IMR-90 (cell line): ENCODE data around the gene SLC37A4. TPM values are rescaled to one million over a fixed set of nuclear protein-coding genes. Genes with fewer than 3 reads are reported as not detected.

Experiments
- ATAC-seq: fragments of 200-7000 bp; cut with Tn5 transposase; 2 replicates; pipeline ENCODE4 v1.9.1; 2020; ENCODE audit warnings: low read depth, mild to moderate bottlenecking, moderate library complexity
- Bru-seq: library from RNA; stranded (reverse); fragments of 400-500 nt; gene quantifications from one replicate; lab custom pipeline; 2021; lab: Mats Ljungman, UMichigan
- BruChase-seq, 2 experiments: library from RNA; stranded (reverse); fragments of 400-500 nt; gene quantifications; one replicate each; lab custom pipeline; 2021; lab: Mats Ljungman, UMichigan
- BruUV-seq: library from RNA; stranded (reverse); fragments of 400-500 nt; replicated peaks from 2 replicates; lab custom pipeline; 2021; lab: Mats Ljungman, UMichigan
- CTCF ChIA-PET: fragments of 300-600 bp; formaldehyde crosslinking; extraction: SDS; loops from one replicate; lab custom pipeline; 2021; ENCODE audit warnings: antibody characterized with exemption; lab: Yijun Ruan, JAX
- POLR2A ChIA-PET: fragments of 300-600 bp; sonication (Branson Sonifier 250); formaldehyde crosslinking; loops from one replicate; lab custom pipeline; 2022; ENCODE audit warnings: antibody characterized with exemption; ENCODE audit not compliant: unreplicated experiment; lab: Charles Lee
- DNase-seq: peaks from one replicate; pipeline ENCODE4 v3.0.0; 2013
- H2AFZ ChIP-seq: replicated peaks from 2 replicates; pipeline ENCODE3; 2013; ENCODE audit warnings: low read length, mild to moderate bottlenecking; ENCODE audit not compliant: poor library complexity
- H2AK5ac ChIP-seq: 2 replicates; pipeline ENCODE4 v1.6.1; 2013; ENCODE audit warnings: low read depth, low read length, inconsistent platforms
- H2AK9ac ChIP-seq: replicated peaks from 2 replicates; pipeline ENCODE3; 2013; ENCODE audit warnings: mild to moderate bottlenecking, low read depth, low read length, moderate library complexity; ENCODE audit not compliant: poor library complexity
- H2BK120ac ChIP-seq: 2 replicates; pipeline ENCODE4 v1.6.1; 2013; ENCODE audit warnings: low read depth, low read length, inconsistent platforms
- H2BK15ac ChIP-seq: 3 replicates; pipeline ENCODE4 v1.6.1; 2013; ENCODE audit warnings: low read depth, low read length, inconsistent platforms
- H2BK20ac ChIP-seq: 2 replicates; pipeline ENCODE4 v1.6.1; 2013; ENCODE audit warnings: low read depth, mild to moderate bottlenecking, inconsistent platforms, low read length, moderate library complexity
- H2BK5ac ChIP-seq: 2 replicates; pipeline ENCODE4 v1.6.1; 2013; ENCODE audit warnings: mild to moderate bottlenecking, low read depth, low read length, inconsistent platforms; ENCODE audit not compliant: poor library complexity, severe bottlenecking
- H3K14ac ChIP-seq: replicated peaks from 2 replicates; pipeline ENCODE4 v1.6.1; 2013; ENCODE audit warnings: low read depth, low read length, inconsistent platforms
- H3K18ac ChIP-seq: 2 replicates; pipeline ENCODE4 v1.6.1; 2013; ENCODE audit warnings: low read depth, low read length, control low read depth
- H3K23ac ChIP-seq: 2 replicates; pipeline ENCODE4 v1.6.1; 2013; ENCODE audit warnings: low read depth, low read length, inconsistent platforms
- H3K27ac ChIP-seq: 2 replicates; pipeline ENCODE4 v1.5.1; 2013; ENCODE audit warnings: mild to moderate bottlenecking, control low read depth, low read length; ENCODE audit not compliant: insufficient read depth
- H3K27me3 ChIP-seq: 2 replicates; pipeline ENCODE4 v1.6.1; 2013; ENCODE audit warnings: low read length; ENCODE audit not compliant: control insufficient read depth, insufficient read depth
- H3K36me3 ChIP-seq: 2 replicates; pipeline ENCODE4 v1.6.1; 2013; ENCODE audit warnings: low read length, mixed read lengths; ENCODE audit not compliant: control insufficient read depth, insufficient read depth
- H3K4ac ChIP-seq: 2 replicates; pipeline ENCODE4 v1.6.1; 2013; ENCODE audit warnings: low read depth, low read length, inconsistent platforms
- H3K4me1 ChIP-seq: 2 replicates; pipeline ENCODE4 v1.6.1; 2013; ENCODE audit warnings: low read length, mixed read lengths; ENCODE audit not compliant: control insufficient read depth, insufficient read depth
- H3K4me2 ChIP-seq: 2 replicates; pipeline ENCODE4 v1.6.1; 2013; ENCODE audit warnings: low read depth, mild to moderate bottlenecking, control low read depth, low read length, moderate library complexity
- H3K4me3 ChIP-seq: 2 replicates; pipeline ENCODE4 v1.5.1; 2013; ENCODE audit warnings: low read depth, mild to moderate bottlenecking, control low read depth, low read length, moderate library complexity; ENCODE audit not compliant: insufficient read depth
- H3K56ac ChIP-seq: 2 replicates; pipeline ENCODE4 v1.6.1; 2013; ENCODE audit warnings: low read length, inconsistent platforms; ENCODE audit not compliant: insufficient read depth; ENCODE audit errors: extremely low read depth
- H3K79me1 ChIP-seq, 2 experiments: 2 replicates each; pipeline ENCODE4 v1.6.1; 2013; ENCODE audit warnings: low read length in 2 of 2, inconsistent platforms in 1 of 2, low read depth in 1 of 2
- H3K9ac ChIP-seq: 2 replicates; pipeline ENCODE4 v1.6.1; 2013; ENCODE audit warnings: low read depth, low read length, control low read depth
- H3K9me1 ChIP-seq: 2 replicates; pipeline ENCODE4 v1.6.1; 2013; ENCODE audit warnings: low read length, inconsistent platforms; ENCODE audit not compliant: insufficient read depth
- H3K9me3 ChIP-seq: 2 replicates; pipeline ENCODE4 v1.6.1; 2013; ENCODE audit warnings: low read length; ENCODE audit not compliant: control insufficient read depth, insufficient read depth
- H4K20me1 ChIP-seq: 2 replicates; pipeline ENCODE4 v1.6.1; 2013; ENCODE audit warnings: low read length, inconsistent platforms; ENCODE audit not compliant: insufficient read depth
- H4K5ac ChIP-seq: 2 replicates; pipeline ENCODE4 v1.6.1; 2013; ENCODE audit warnings: mild to moderate bottlenecking, low read depth, low read length, control low read depth
- H4K8ac ChIP-seq, 2 experiments: 2 replicates each; pipeline ENCODE4 v1.6.1; 2013; ENCODE audit warnings: low read depth in 2 of 2, low read length in 2 of 2, control low read depth in 1 of 2, inconsistent platforms in 1 of 2
- H4K91ac ChIP-seq: 2 replicates; pipeline ENCODE4 v1.6.1; 2013; ENCODE audit warnings: low read depth, low read length, inconsistent platforms; ENCODE audit not compliant: insufficient read depth
- BHLHE40 ChIP-seq: fragments of 150-350 bp; IDR thresholded peaks from 2 replicates; pipeline ENCODE4 v1.6.1; 2016; ENCODE audit warnings: mild to moderate bottlenecking, low read depth, low read length
- CEBPB ChIP-seq: IDR thresholded peaks from 2 replicates; pipeline ENCODE4 v1.6.1; 2012; ENCODE audit warnings: low read depth, low read length, improper control_type of control experiment
- CTCF ChIP-seq: conservative IDR thresholded peaks from 2 replicates; pipeline ENCODE4 v1.5.1; 2012; ENCODE audit warnings: mild to moderate bottlenecking, low read depth, low read length, improper control_type of control experiment
- ELK1 ChIP-seq: fragments of 150-350 bp; IDR thresholded peaks from 2 replicates; pipeline ENCODE4 v1.6.1; 2016; ENCODE audit warnings: low read depth, mild to moderate bottlenecking, low read length, moderate library complexity, borderline replicate concordance
- MAZ ChIP-seq: IDR thresholded peaks from 2 replicates; pipeline ENCODE4 v1.6.1; 2012; ENCODE audit warnings: low read depth, mild to moderate bottlenecking, low read length, improper control_type of control experiment, moderate library complexity, borderline replicate concordance
- MXI1 ChIP-seq: IDR thresholded peaks from 2 replicates; pipeline ENCODE4 v1.6.1; 2012; ENCODE audit warnings: low read depth, mild to moderate bottlenecking, low read length, moderate library complexity, borderline replicate concordance
- RAD21 ChIP-seq: IDR thresholded peaks from 2 replicates; pipeline ENCODE4 v1.6.1; 2012; ENCODE audit warnings: low read length, improper control_type of control experiment
- RFX5 ChIP-seq: IDR thresholded peaks from 2 replicates; pipeline ENCODE4 v1.8.0; 2012; ENCODE audit warnings: low read depth, mild to moderate bottlenecking, low read length, moderate library complexity
- SMC3 ChIP-seq: fragments of 150-350 bp; IDR thresholded peaks from 2 replicates; pipeline ENCODE4 v1.6.1; 2016; ENCODE audit warnings: low read depth, mild to moderate bottlenecking, antibody characterized with exemption, low read length, moderate library complexity
- USF2 ChIP-seq: fragments of 150-350 bp; IDR thresholded peaks from 2 replicates; pipeline ENCODE4 v1.6.1; 2017; ENCODE audit warnings: mild to moderate bottlenecking, antibody characterized with exemption, low read length, low read depth
- WGBS, 2 experiments: methylation state at CpG; one replicate each; pipeline versions ENCODE4 v1.1.5 to v1.1.7; 2013; ENCODE audit warnings: missing lambda C conversion rate in 2 of 2; ENCODE audit not compliant: insufficient read length in 1 of 2; ENCODE audit errors: extremely low coverage in 2 of 2; 5-methylcytosine and 5-hydroxymethylcytosine counted together
- dilution Hi-C: fragments of 300-500 bp; cut with HindIII; formaldehyde crosslinking; loops from one replicate; pipeline ENCODE4 v1.14.3; 2018; ENCODE audit warnings: low sequenced_read_pairs; ENCODE audit not compliant: unreplicated experiment
- in situ Hi-C: fragments of 300-500 bp; cut with MboI; formaldehyde crosslinking; loops from 3 replicates; pipeline ENCODE4 v1.14.3; 2019; ENCODE audit warnings: low sequenced_read_pairs, inconsistent platforms, mixed read lengths
- intact Hi-C: fragments of 100-400 bp; cut with micrococcal nuclease; formaldehyde crosslinking; loops from 2 replicates; pipeline ENCODE4 v1.10.0; 2022
- long read RNA-seq: library from polyadenylated mRNA; unstranded; transcript quantifications from one replicate; pipeline ENCODE4 v2.0.0, GENCODE V29; 2021; ENCODE audit not compliant: unreplicated experiment
- polyA plus RNA-seq, 3 experiments: library from polyadenylated mRNA; depleted of rRNA; stranded (reverse); fragments of >200 nt; gene quantifications; 2 replicates each; pipeline ENCODE4 v1.2.3, GENCODE V29; 2012; ENCODE audit warnings: low replicate concordance in 1 of 3
- total RNA-seq: library from RNA; depleted of rRNA; stranded (reverse); fragments of >200 nt; gene quantifications from 2 replicates; pipeline ENCODE4 v1.2.3, GENCODE V29; 2012; rRNA removed

SLC37A4 gene
- 7.5 and 8.3 TPM in 2 replicates for total RNA-seq
- 14.3 and 15.1 TPM in 2 replicates for polyA plus RNA-seq (2012; rRNA removed)
- 12.5 and 14.1 TPM in 2 replicates for polyA plus RNA-seq (2012; cell fraction: cytosol; rRNA removed)
- polyA plus RNA-seq (2012; cell fraction: nucleus; rRNA removed; ENCODE audit: low replicate concordance), result 40.1 and 57.8 TPM in 2 replicates
- Bru-seq, nascent RNA, result percentile 26 among the genes with signal in this experiment
- percentile 39 among the genes with signal in this experiment for BruChase-seq, experiment 1, labeled RNA remaining after a 6-hour chase
- percentile 31 among the genes with signal in this experiment for BruChase-seq, experiment 2, labeled RNA remaining after a 2-hour chase
- long read RNA-seq, partial matches to known transcripts, result 0 of 5 reads
- long read RNA-seq, other reads (novel, unspliced or antisense), result 2 of 5 reads

- Histone ChIP-seq H3K14ac (peak within 1 kb of the TSS; percentile 15; the same call in 1 of the 2 replicates), H2BK5ac (no peak within 1 kb of the TSS), H3K79me1 (peaks cover 2 to 19% of the 10 kb centered on the region in 2 experiments; a peak in 2 of 4 replicates), H3K9me3 (no peaks in the 10 kb centered on the region), H4K20me1 (no peaks in the 10 kb centered on the region; the same call in 1 of the 2 replicates), H2BK120ac (0 out of 2 replicates have a peak within 1 kb of the TSS, but pooled peaks have one; percentile 28), H3K18ac (no peak within 1 kb of the TSS), H2BK20ac (no peak within 1 kb of the TSS), H3K36me3 (peaks cover 2% of the 10 kb centered on the region), H3K23ac (peak within 1 kb of the TSS; percentile 75; the same call in 1 of the 2 replicates), H3K27me3 (no peaks in the 10 kb centered on the region), H3K4me3 (peak within 1 kb of the TSS; percentile 65), H3K4ac (peak within 1 kb of the TSS; percentile 58), H3K9me1 (no peaks in the 10 kb centered on the region; the same call in 1 of the 2 replicates), H3K4me2 (peak within 1 kb of the TSS; percentile 76), H3K56ac (no peak within 1 kb of the TSS), H4K91ac (peak within 1 kb of the TSS; percentile 48), H4K5ac (no peak within 1 kb of the TSS), H2AFZ (peak within 1 kb of the TSS; percentile 99), H4K8ac (peak within 1 kb of the TSS in 1 of 2 experiments; percentile 83; a peak in 1 of 4 replicates), H2AK5ac (peak within 1 kb of the TSS; percentile 30), H2AK9ac (peak within 1 kb of the TSS; percentile 77), H3K27ac (peak within 1 kb of the TSS; percentile 5; the same call in 1 of the 2 replicates), H3K9ac (peak within 1 kb of the TSS; percentile 47), H3K4me1 (no peaks in the 10 kb centered on the region), H2BK15ac (no peak within 1 kb of the TSS)
- intact Hi-C loops, result no loop called here
- no TSS peak for BruUV-seq
- CTCF ChIA-PET, result no interaction called here
- 0% methylated on average over 38 of the region's 67 CpGs; no CpG with 5 or more reads in 1 of the 2 experiments for WGBS, 2 experiments
- ATAC-seq (peak; percentile 98), DNase-seq (peak; percentile 97)
- POLR2A ChIA-PET, result no interaction called here
- in situ Hi-C loops, result no loop called here
- dilution Hi-C loops, result no loop called here
- TF ChIP-seq ELK1 (no peak), SMC3 (peak; percentile 52; the same call in 1 of the 2 replicates), MAZ (peak; percentile 95), MXI1 (peak; percentile 90; the same call in 1 of the 2 replicates), CEBPB (peak; percentile 1; the same call in 1 of the 2 replicates), CTCF (peak; percentile 95), USF2 (peak; percentile 86), BHLHE40 (peak; percentile 47; the same call in 1 of the 2 replicates), RFX5 (no peak), RAD21 (peak; percentile 54; the same call in 1 of the 2 replicates)
Observed at GRCh38 chr11:119030329-119031047, at the start of gene SLC37A4. Gene SLC37A4 (minus strand): TSS chr11:119030877.
